GM19395 (cell line): Measurements from ENCODE around the gene IL6R.
"Not testable (repeated sequence)": the region's sequence is repeated elsewhere in the genome, so short reads cannot be mapped to it uniquely, and the experiment has no call there.

Experiments used
- ATAC-seq: cut with Tn5 transposase; IDR thresholded peaks from one replicate; pipeline ENCODE4 v1.9.1; 2021; ENCODE audit warnings: mild to moderate bottlenecking, moderate library complexity; ENCODE audit not compliant: unreplicated experiment

IL6R gene

GRCh38 chr1:154478639-154479038 is 73.5 kb downstream of the IL6R start:
- no peak for ATAC-seq

DNA sequence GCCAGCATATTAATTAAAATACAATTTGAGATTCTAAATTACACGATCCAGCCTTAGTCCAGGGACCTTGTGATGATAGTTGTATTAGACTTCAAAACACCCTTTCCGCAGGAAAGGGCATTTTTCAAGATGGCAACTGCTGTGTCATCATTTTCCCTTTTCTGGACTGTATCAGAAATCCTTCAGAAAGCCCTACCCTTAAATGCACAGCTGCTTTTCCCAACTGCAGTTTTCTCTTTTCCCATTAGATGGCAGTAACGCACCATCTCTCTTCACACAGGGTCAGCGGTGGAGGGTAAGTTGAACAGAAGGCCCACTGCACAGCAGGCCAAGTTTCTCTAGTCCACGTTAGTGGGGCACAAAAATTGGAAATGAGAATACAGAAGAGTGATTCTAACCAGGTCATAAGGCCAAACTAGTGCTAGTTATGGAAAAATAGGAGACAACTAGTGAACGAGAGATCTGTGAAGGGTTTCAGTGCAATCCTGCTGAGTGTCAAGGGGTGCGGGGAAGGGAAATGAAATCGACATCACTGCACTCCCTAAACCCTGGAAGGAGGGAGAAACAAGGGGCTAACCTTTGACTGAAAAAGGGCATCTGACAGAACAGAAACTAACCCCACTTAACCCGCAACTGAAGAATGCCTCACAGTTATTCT is 74.8 kb downstream of the IL6R start:
- no peak for ATAC-seq

DNA sequence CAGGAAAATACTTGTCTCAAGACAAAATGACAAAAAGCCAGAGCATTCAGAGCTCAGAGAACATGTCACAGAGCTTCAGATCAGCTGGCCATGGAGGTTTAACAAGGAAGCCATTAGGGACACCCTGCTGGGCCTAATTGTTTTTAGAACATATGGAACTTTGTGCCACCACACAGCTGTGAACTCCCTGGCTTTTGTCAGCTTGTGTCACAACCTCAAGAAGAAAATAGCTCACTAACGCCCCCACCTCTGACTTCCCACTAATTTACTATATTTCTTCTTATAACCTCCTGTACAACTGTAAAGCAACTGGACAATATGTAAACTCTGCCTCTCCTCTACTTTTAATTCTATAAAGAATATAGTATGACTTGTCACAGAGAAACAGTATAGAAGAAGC is 75.9 kb downstream of the IL6R start:
- ATAC-seq, result no peak

GRCh38 chr1:154483941-154484803 is 79.0 kb downstream of the IL6R start:
- no peak for ATAC-seq

- ATAC-seq, result no peak
These were observed 80.0 kb downstream of the IL6R start for GRCh38 chr1:154485106-154485505.

GRCh38 chr1:154485910-154486496 is 80.9 kb downstream of the IL6R start:
- no peak for ATAC-seq

GRCh38 chr1:154486756-154487155 is 81.6 kb downstream of the IL6R start:
- ATAC-seq, result not testable (repeated sequence)

DNA sequence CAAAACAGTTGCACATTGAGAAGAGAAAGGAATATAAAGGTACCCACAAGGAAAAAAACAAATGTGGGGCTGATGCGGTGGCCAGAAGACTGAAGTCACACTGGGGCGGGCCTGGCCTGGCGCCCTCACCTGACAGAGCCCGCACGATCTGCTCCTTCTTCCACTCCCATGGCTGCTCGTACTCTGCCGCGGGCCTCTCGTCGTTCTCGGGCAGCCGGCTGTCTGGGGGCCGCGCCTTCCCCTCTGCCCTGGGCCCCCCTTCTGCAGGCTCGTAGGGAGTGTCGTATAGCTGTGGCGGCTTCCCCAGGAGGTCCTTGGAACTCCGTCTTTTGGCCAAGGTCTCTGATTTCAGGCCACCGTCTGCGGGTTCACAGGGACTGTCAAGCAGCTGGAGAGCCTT is 83.8 kb downstream of the IL6R start:
- ATAC-seq, result no peak

DNA sequence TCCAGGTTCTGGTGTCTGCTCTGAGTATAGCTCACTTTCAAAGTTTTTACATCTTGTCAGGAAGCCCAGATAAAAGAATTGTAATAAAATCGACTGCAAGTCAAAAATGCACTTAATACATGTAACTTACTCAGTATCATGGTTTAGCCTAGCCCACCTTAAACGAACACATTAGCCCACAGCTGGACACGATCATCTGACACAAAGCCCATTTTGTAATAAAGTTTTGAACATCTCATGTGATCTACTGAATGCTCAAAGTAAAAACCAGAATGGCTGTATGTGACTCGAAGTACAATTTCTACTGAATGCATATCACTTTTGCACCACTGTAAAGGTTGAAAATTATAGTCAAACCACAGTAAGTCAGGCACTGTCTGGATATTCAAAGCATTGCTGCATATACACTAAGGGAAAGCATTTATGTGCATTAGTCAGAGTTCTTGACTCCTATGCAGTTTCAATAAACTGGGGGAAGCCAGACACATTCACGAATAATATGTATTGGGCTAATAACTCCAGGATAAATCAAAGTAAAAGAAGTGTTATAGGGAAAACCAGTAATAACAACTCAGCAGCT is 84.6 kb downstream of the IL6R start:
- ATAC-seq, result no peak

- no peak for ATAC-seq
These were observed 85.2 kb downstream of the IL6R start for GRCh38 chr1:154490317-154490716.

DNA sequence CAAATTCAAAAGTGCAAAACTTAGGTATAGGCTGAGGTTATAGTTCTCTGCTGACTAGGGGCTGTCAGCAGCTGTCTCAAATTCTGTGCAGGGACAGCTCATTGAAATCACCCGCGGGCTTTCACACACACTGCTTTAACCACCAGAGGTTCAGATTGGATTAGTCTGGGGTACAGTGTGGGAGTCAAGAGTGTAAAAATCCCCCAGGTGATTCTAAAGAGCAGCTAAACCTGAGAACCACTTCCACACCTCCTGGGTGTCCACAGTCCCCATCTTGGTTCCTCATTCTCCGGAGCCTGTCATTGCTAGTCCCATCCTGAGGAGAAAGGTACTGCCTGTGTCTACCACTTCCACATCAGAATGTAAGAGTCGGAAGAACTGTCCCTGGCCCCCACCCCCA is 87.0 kb downstream of the IL6R start:
- ATAC-seq, result no peak

DNA sequence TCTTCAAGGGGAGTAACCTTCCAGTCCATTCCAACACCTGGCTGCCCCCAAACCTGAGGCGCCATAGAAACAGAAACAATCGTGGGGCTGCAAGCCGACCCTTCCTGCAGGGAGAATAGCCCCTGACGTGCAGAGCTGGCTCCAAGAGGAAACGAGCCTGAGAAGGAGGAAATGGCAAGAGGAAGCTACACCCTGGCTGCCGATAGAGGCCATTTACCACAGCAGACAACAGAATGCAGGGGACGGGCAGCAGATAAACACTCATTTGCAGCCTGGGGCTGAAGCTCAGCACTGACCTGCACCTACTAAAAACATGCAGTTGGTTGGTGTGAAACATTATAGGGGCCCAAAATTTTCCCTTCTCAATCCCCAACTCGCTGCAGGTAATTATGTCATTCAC is 88.1 kb downstream of the IL6R start:
- no peak for ATAC-seq

GRCh38 chr1:154495496-154496273 is 90.5 kb downstream of the IL6R start:
- ATAC-seq, result no peak

DNA sequence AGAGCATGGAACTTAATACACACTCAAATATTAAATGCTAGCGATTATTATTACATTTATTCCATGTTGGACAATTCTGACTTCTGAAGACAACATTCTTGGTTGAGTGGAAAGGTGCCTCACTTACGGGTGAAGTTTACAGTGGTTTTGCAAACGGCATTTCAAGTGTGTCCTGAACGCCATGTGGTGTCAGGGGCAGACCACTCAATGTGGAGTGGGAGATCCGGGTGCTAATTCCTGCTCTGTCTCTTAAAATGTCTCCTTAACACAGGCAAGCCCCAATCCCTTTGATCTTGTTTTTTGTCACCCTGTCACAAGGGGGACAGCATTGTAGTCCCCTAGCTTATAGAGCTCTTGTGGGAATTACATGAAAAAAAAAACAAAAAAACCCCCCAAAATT is 91.2 kb downstream of the IL6R start:
- ATAC-seq, result no peak

DNA sequence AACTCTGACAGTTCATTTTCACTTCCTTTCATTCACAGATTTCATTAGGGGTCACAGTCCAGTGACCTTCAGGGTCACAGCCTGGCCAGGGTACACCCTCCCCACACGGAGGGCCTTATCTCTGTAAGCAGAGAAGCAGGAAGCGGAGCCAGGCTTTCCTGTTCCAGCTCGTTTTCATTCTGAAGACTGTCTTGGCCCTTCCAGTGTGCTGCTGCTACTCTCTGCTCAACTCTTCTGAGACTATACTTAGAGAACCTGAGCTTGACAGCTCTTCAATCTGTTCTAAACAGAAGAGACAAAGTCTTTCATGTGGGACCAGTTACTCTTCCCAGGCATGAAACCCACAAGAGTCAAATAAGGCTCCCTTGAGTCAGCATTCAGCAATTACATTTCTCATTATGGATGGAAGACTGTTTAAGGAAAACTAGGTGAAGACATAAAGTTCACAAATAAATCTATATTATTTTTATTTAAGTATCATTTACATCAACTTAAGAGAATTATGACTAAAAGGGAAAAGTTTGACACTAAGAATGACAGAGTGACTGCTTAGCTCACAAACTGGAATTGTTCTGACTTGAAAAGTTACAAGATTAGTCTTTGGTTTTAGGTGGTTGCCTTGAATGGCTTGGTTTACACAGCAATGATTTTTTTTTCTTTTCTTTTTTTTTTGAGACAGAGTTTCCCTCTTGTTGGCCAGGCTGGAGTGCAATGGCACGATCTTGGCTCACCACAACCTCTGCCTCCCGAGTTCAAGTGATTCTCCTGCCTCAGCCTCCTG is 92.1 kb downstream of the IL6R start:
- no peak for ATAC-seq

GRCh38 chr1:154499446-154499845 is 94.3 kb downstream of the IL6R start:
- no peak for ATAC-seq

DNA sequence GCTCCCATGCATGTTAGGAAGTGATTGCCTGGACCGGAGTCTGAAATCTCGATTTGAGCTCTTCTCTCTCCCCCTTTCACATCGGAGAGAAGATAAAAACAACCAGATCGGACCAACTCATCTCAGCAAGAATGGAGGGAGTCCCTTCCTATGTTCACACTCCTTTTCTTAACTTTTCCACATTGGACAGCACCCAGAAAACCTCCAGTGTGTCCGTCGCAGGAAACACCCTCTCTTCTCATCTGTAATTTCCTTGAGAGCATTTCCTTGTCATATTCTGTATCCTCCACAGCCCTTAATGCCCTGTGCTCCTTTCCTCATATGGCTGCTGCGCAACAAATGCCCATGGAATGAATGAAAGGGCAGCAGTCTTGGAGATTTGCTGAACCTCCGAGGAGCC is 95.4 kb downstream of the IL6R start:
- ATAC-seq, result no peak

DNA sequence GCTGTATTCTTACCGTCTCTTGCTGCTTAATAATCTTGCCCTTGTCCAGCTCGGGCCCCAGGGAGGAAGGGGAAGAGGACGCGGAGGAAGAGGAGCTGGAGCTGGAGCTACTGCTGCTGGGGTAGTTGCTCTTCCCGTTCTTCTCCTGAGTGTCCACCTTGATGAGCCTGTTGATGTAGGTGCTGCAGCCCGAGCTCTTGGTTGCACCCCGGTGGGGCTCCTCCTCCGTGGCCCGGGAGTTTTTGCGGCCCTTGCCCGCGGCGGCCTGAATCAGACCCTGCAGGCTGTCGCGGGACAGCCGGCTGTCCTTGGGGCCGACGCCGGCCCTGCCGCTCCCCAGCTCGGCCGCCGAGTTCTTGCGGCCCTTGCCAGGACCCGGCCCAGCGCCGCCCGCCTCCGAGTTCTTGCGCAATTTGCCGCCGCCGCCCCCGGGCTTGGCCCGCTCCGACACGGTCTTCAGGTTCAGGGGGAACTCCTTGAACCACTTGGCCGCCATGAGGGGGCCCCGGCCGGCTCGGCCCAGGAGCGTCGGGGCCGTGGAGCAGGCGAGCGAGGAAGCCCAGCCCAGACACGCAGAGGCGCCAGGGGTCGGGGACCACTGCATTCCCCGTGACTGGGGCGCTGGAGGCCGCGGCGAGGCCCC is 96.4 kb downstream of the IL6R start:
- no peak for ATAC-seq

- ATAC-seq, result no peak
These were observed 97.1 kb downstream of the IL6R start, which contains the start of the genes SHE and TDRD10 for GRCh38 chr1:154502066-154502743. Gene SHE, minus strand, starts transcription at chr1:154502412. Its CDS starts 386 bp downstream, at chr1:154502026. Gene TDRD10, plus strand, starts transcription at chr1:154502219. Its CDS starts 4,685 bp downstream, at chr1:154506904.
